GM21381 (cell line): ENCODE data around the gene GLUD1.
"Not testable (repeated sequence)": the region's sequence is repeated elsewhere in the genome, so short reads cannot be mapped to it uniquely, and the experiment has no call there.

ENCODE experiments used
- ATAC-seq: cut with Tn5 transposase; IDR thresholded peaks from one replicate; pipeline ENCODE4 v1.9.1; 2021; ENCODE audit warnings: mild to moderate bottlenecking, moderate library complexity; ENCODE audit not compliant: unreplicated experiment

The GLUD1 gene

GRCh38 chr10:87094373-87095235 is at the start of gene GLUD1, which contains the start of gene SHLD2:
Gene GLUD1, minus strand, starts transcription at chr10:87094843. Its CDS starts 74 bp downstream, at chr10:87094769.
Gene SHLD2, plus strand, starts transcription at chr10:87095206. Its CDS starts 56,149 bp downstream, at chr10:87151355.
- peak; percentile 66 for ATAC-seq

- ATAC-seq = not testable (repeated sequence)
These were observed 48.4 kb upstream of the GLUD1 start for GRCh38 chr10:87143109-87143418.

- not testable (repeated sequence) for ATAC-seq
These were observed 47.8 kb upstream of the GLUD1 start for GRCh38 chr10:87142230-87143108.

- ATAC-seq = not testable (repeated sequence)
These were observed 42.8 kb upstream of the GLUD1 start for GRCh38 chr10:87137478-87137877.

GRCh38 chr10:87134440-87134839 is 39.8 kb upstream of the GLUD1 start:
- ATAC-seq = not testable (repeated sequence)

GRCh38 chr10:87133936-87134335 is 39.3 kb upstream of the GLUD1 start:
- not testable (repeated sequence) for ATAC-seq

- not testable (repeated sequence) for ATAC-seq
These were observed 37.5 kb upstream of the GLUD1 start for GRCh38 chr10:87132176-87132575.

- not testable (repeated sequence) for ATAC-seq
These were observed 33.0 kb upstream of the GLUD1 start for GRCh38 chr10:87127607-87128156.

GRCh38 chr10:87127048-87127447 is 32.4 kb upstream of the GLUD1 start:
- not testable (repeated sequence) for ATAC-seq

- ATAC-seq = not testable (repeated sequence)
These were observed 28.7 kb upstream of the GLUD1 start for GRCh38 chr10:87123351-87123750.

- ATAC-seq = not testable (repeated sequence)
These were observed 24.4 kb upstream of the GLUD1 start for GRCh38 chr10:87119029-87119428.

- ATAC-seq = not testable (repeated sequence)
These were observed 23.5 kb upstream of the GLUD1 start for GRCh38 chr10:87118122-87118521.

- no peak for ATAC-seq
These were observed 10.9 kb upstream of the GLUD1 start for GRCh38 chr10:87105446-87106124.

- not testable (repeated sequence) for ATAC-seq
These were observed 10.1 kb upstream of the GLUD1 start for GRCh38 chr10:87104727-87105126.

- ATAC-seq = no peak
These were observed 7.4 kb upstream of the GLUD1 start for GRCh38 chr10:87101996-87102395.

GRCh38 chr10:87095236-87095945 is 748 bp upstream of the GLUD1 start:
- peak; percentile 57 for ATAC-seq

GRCh38 chr10:87093632-87094372 is 841 bp downstream of the GLUD1 start:
- peak; percentile 28 for ATAC-seq

GRCh38 chr10:87092861-87093631 is 1.6 kb downstream of the GLUD1 start:
- ATAC-seq = no peak
